ENCODE data around the gene PTPRG.
"Not testable (repeated sequence)": the region's sequence is repeated elsewhere in the genome, so short reads cannot be mapped to it uniquely, and the experiment has no call there.

- TF ChIP-seq CTCF (IDR thresholded peaks at IDR 0.05; ENCODE audit: low read depth, low read length); EZH2phosphoT487 (IDR thresholded peaks at IDR 0.05; ENCODE audit: low read depth): not testable (repeated sequence)
Observed at GRCh38 chr3:61760783-61761182, 199.4 kb downstream of the PTPRG start.

Data from OCI-LY3 (cell line).